NCI-H2227 (cell line): ENCODE results near the gene EGFLAM.
"Not testable (repeated sequence)": the region's sequence is repeated elsewhere in the genome, so short reads cannot be mapped to it uniquely, and the experiment has no call there.

Experiments
- DNase-seq: peaks from one replicate; lab custom pipeline; 2025; ENCODE audit not compliant: unreplicated experiment; lab: John Stamatoyannopoulos, UW

EGFLAM gene

DNA sequence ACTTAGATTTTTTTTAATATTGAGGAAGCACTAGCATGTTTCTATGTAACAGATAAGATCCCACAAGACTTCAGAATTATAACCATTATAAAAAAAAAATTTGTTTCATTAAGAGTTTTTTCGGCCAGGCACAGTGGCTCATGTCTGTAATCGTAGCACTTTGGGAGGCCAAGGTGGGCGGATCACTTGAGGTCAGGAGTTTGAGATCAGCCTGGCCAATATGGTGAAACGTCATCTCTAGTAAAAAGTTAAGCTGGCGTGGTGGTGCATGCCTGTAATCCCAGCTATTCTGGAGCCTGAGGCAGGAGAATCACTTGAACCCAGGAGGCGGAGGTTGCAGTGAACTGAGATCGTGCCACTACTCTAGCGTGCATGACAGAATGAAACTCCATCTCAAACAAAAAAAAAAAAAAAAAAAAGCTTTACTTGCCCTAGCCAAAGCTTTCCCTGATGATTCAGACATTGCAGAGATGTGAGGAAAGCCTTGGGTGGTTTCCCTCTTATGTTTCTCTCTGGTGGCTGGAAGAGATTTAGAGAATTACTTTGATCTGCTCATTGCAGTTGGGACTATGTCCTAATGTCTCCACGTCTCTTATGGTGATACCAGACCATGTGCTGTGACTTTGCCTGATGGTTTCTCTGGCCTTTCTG is 65.4 kb downstream of the EGFLAM start:
- no peak for DNase-seq

DNA sequence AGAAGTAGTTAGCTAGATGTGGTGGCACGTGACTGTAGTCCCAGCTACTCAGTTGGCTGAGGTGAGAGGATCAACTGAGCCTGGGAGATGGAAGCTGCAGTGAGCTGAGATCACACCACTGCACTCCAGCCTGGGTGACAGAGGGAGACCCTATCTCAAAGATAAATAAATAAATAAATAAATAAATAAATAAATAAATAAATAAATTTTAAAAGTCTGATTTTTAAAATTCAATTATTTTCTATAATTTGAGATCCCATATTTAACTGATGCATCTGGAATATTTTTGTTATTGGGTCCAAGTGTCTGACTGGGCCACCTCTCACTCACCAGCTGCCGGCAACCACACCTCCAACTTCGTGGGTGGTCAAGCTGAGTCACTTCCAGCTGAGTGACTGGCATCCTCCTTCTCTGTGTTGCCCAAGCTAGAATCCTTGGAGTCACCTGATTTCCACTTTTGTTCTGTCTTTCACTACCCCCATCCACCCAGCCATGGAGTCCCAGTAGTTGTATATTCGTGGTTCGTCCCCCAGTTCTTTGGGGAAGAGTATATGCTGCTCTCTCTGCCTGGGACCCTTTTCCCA is 70.9 kb downstream of the EGFLAM start:
- DNase-seq: no peak

DNA sequence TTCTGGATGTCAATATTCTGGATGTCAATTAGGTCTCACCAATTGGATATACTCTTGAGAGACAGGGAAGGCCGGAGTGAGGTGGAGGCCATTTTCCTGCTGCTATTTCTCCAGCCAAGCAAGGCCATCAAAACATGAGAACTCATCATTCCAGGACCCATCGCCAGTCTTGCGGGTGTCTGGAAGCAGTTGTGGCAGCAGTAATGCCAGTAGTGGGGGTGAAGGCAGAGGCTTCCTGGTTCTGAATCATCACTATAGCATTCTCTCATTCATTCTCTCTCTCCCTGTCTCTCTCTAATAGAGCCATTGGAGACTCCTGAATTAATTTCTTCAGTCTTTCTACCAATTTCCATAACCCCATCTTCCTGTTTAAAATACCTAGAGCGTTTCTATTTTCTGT is 71.8 kb downstream of the EGFLAM start:
- DNase-seq: no peak

GRCh38 chr5:38331831-38332230 is 73.5 kb downstream of the EGFLAM start:
- DNase-seq: no peak

GRCh38 chr5:38333181-38333580 is 74.8 kb downstream of the EGFLAM start:
- DNase-seq: not testable (repeated sequence)

DNA sequence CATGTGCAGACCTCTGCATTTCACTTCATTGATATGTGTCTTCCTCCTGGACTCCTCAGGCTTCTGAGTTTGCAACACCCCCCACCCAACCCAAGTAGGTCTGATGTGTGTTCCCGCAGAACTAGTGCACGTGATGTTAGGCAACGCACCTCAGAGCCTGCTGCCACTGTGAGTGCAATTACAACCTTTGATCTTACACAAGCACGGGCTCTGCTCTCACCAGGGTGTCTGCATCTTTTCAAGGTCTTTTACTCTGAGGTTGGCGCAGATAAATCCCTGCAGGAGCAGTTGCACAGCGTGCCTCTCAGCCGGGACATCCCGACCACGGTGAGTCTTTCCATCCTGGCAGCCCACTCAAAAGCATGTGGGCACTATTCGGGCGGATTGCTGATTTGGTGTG is 80.1 kb downstream of the EGFLAM start:
- no peak for DNase-seq

DNA sequence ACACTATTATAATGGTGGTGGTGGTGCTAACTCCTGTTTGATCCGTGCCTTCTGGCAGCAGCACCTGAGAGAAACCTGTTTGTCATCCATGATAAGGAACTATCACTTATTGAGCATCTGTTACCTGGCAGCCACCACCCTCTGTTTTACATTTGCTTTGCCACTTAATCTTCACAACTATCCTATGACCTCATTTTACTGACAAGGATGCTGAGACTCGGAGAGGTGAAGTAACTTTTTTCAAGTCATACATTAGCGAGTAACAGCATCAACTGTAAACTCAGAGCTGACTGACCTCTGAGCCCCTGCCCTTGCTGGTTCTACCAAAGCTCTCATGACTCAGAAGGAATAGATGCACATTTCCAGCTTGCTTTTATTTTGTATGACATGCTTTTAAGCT is 81.1 kb downstream of the EGFLAM start:
- no peak for DNase-seq

GRCh38 chr5:38341056-38341455 is 82.7 kb downstream of the EGFLAM start:
- no peak for DNase-seq

DNA sequence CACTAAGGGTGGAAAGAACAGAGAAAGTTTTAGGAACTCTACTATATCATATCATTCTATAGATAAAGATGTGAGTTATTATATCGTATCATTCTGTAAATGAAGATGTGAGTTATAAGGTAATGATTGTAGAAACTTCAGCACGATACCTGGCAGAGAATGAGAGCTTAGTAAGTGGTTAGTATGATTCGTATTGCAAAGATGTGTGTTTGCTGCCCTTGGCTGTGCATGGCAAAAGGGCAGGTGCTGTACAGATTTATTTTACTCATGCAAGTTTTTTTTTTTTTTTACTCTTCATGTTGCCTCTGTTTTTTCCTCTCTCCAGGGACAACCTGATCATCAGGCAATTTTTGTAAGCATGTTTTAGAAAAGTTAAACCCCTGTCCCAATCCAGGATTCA is 83.3 kb downstream of the EGFLAM start:
- DNase-seq: no peak

DNA sequence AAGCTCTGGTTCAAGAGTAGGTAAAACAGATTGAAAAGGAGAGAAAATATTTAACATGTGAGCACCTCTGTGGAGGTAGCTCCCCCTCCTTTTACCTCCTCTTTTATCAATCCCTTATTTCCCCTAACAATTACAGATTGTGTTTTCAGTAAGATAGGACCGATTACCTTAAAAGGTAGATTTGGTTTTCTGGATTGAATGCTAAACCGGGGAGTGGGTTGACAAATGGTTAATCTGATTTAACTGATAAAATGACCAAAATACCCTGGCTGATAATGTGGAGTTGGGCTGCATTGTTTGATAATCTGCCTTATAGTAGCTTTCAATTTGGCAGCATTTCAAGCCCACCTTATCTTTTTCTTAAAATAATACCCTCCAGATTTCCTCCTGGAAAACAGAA is 83.9 kb downstream of the EGFLAM start:
- DNase-seq: no peak

DNA sequence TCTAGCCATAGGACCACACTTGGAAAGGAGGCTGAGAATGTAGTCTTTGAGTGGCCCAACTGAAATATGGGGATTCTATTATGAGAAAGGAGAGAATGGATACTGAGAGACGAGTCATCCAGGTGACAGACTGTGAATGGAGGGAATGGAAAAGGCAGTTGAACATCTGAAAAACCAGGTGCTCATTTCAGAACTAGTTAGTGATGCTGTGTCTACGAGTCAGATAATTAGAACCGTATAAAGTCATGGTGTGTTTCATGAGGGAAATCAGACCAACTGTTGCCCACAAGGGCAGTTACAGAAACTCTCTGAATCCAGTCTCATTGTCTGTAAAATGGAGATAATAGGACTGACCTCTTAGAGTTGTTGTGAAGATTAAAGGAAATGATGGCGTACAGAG is 86.5 kb downstream of the EGFLAM start:
- no peak for DNase-seq

DNA sequence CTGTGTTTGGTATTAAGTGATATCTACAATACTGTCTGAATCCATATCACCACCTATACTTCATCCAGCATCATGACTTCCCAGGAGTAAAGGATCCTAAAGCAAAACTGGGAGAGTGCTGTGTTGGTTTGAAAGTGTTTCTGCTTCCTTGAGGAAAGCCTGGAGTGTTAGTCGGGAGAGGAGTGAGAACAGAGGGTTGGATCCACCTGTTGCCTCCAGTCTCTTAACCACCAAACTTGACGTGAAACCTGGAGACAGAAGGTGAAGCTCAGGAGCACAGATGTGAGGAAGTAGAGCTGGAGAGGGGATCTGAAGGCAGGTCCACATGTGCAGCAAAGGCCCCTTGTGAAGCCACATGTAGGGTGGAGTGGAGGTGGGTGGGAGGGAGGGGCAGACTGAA is 88.2 kb downstream of the EGFLAM start:
- no peak for DNase-seq

GRCh38 chr5:38347040-38347763 is 88.8 kb downstream of the EGFLAM start:
- DNase-seq: no peak

- no peak for DNase-seq
Observed at GRCh38 chr5:38347896-38348295, 89.5 kb downstream of the EGFLAM start.

- no peak for DNase-seq
Observed at GRCh38 chr5:38360323-38361061, 102.1 kb downstream of the EGFLAM start.

- DNase-seq: no peak
Observed at GRCh38 chr5:38362713-38363112, 104.4 kb downstream of the EGFLAM start.

GRCh38 chr5:38364825-38365224 is 106.5 kb downstream of the EGFLAM start:
- no peak for DNase-seq

DNA sequence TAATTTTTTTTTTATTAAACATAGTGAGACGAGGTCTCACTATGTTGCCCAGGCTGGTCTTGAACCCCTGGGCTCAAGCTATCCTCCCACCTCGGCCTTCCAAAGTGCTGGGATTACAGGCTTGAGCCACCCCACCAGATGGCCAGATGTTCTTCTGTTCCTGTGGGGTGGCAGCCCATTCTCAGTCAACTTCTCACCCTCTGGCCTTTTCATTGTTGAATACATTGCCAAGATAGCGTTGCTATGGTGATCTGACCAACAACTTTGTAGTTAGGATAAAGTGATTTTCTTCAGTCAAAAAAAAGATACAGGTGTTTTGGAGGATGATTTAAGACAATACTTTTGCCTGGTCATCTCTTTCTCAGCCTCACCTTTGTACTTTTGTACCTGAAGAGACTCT is 109.1 kb downstream of the EGFLAM start:
- no peak for DNase-seq

- no peak for DNase-seq
Observed at GRCh38 chr5:38367966-38368365, 109.6 kb downstream of the EGFLAM start.

GRCh38 chr5:38369692-38370091 is 111.3 kb downstream of the EGFLAM start:
- DNase-seq: no peak

GRCh38 chr5:38370358-38371100 is 112.2 kb downstream of the EGFLAM start:
- no peak for DNase-seq
